ENCODE measurements around the gene ENTPD8. TPM values are rescaled to one million over a fixed set of nuclear protein-coding genes. Genes with fewer than 3 reads are reported as not detected.

The ENTPD8 gene
- total RNA-seq, 1 experiment from 2014 or later = not detected

- no peak overlapping the region for H3K9ac ChIP-seq (ENCODE audit: low read length)
- 0 out of 2 replicates have a peak, but pooled peaks cover 2% of the 10 kb centered on the region for H3K4me1 ChIP-seq (ENCODE audit: low read length)
- no peak overlapping the region for H2AFZ ChIP-seq (ENCODE audit: low read length)
- DNase-seq = no peak
- no peaks in the 10 kb centered on the region for H3K36me3 ChIP-seq (ENCODE audit: insufficient read depth, low read length)
- H3K27me3 ChIP-seq (ENCODE audit: low read length) = no peaks in the 10 kb centered on the region
- no peaks in the 10 kb centered on the region for H3K9me3 ChIP-seq (ENCODE audit: low read length)
- H3K4me3 ChIP-seq (ENCODE audit: low read length) = no peak overlapping the region
- H3K27ac ChIP-seq (ENCODE audit: low read length) = no peak overlapping the region
- no peaks in the 10 kb centered on the region for H3K79me2 ChIP-seq (ENCODE audit: low read length)
- H3K9me2 ChIP-seq (replicated peaks; ENCODE audit: insufficient read depth, low read length) = no peaks in the 10 kb centered on the region
- H3K4me2 ChIP-seq (ENCODE audit: low read depth, low read length, poor library complexity, severe bottlenecking) = no peak overlapping the region
- H4K20me1 ChIP-seq (ENCODE audit: insufficient read depth, low read depth, low read length) = peaks cover 15% of the 10 kb centered on the region; the same call in 1 of the 2 replicates
Observed at GRCh38 chr9:137405677-137406081, 35.5 kb downstream of the ENTPD8 start.

GRCh38 chr9:137404961-137405567 is 36.1 kb downstream of the ENTPD8 start:
- H4K20me1 ChIP-seq (ENCODE audit: insufficient read depth, low read depth, low read length) = peaks cover 15% of the 10 kb centered on the region; the same call in 1 of the 2 replicates
- H3K79me2 ChIP-seq (ENCODE audit: low read length) = no peaks in the 10 kb centered on the region
- DNase-seq = no peak
- H3K4me3 ChIP-seq (ENCODE audit: low read length) = no peak overlapping the region
- no peak overlapping the region for H3K9ac ChIP-seq (ENCODE audit: low read length)
- no peaks in the 10 kb centered on the region for H3K9me2 ChIP-seq (replicated peaks; ENCODE audit: insufficient read depth, low read length)
- H3K36me3 ChIP-seq (ENCODE audit: insufficient read depth, low read length) = no peaks in the 10 kb centered on the region
- no peak overlapping the region for H3K27ac ChIP-seq (ENCODE audit: low read length)
- no peak overlapping the region for H2AFZ ChIP-seq (ENCODE audit: low read length)
- H3K27me3 ChIP-seq (ENCODE audit: low read length) = no peaks in the 10 kb centered on the region
- no peaks in the 10 kb centered on the region for H3K9me3 ChIP-seq (ENCODE audit: low read length)
- H3K4me1 ChIP-seq (ENCODE audit: low read length) = peaks cover 5% of the 10 kb centered on the region
- no peak overlapping the region for H3K4me2 ChIP-seq (ENCODE audit: low read depth, low read length, poor library complexity, severe bottlenecking)

GRCh38 chr9:137403269-137403668 is 37.9 kb downstream of the ENTPD8 start:
- no peak overlapping the region for H3K27ac ChIP-seq (ENCODE audit: low read length)
- H3K4me3 ChIP-seq (ENCODE audit: low read length) = no peak overlapping the region
- no peaks in the 10 kb centered on the region for H3K9me2 ChIP-seq (replicated peaks; ENCODE audit: insufficient read depth, low read length)
- peaks cover 16% of the 10 kb centered on the region; the same call in 1 of the 2 replicates for H4K20me1 ChIP-seq (ENCODE audit: insufficient read depth, low read depth, low read length)
- no peaks in the 10 kb centered on the region for H3K79me2 ChIP-seq (ENCODE audit: low read length)
- H3K4me2 ChIP-seq (ENCODE audit: low read depth, low read length, poor library complexity, severe bottlenecking) = no peak overlapping the region
- no peaks in the 10 kb centered on the region for H3K9me3 ChIP-seq (ENCODE audit: low read length)
- H2AFZ ChIP-seq (ENCODE audit: low read length) = no peak overlapping the region
- H3K27me3 ChIP-seq (ENCODE audit: low read length) = no peaks in the 10 kb centered on the region
- H3K4me1 ChIP-seq (ENCODE audit: low read length) = peaks cover 14% of the 10 kb centered on the region
- no peak overlapping the region for H3K9ac ChIP-seq (ENCODE audit: low read length)
- DNase-seq = no peak
- no peaks in the 10 kb centered on the region for H3K36me3 ChIP-seq (ENCODE audit: insufficient read depth, low read length)

- DNase-seq = no peak
- Histone ChIP-seq H3K27ac (ENCODE audit: low read length) (no peak overlapping the region), H3K36me3 (ENCODE audit: insufficient read depth, low read length) (no peaks in the 10 kb centered on the region), H3K4me3 (ENCODE audit: low read length) (no peak overlapping the region), H3K9me2 (replicated peaks; ENCODE audit: insufficient read depth, low read length) (no peaks in the 10 kb centered on the region), H3K79me2 (ENCODE audit: low read length) (no peaks in the 10 kb centered on the region), H4K20me1 (ENCODE audit: insufficient read depth, low read depth, low read length) (peaks cover 13% of the 10 kb centered on the region; the same call in 1 of the 2 replicates), H3K4me1 (ENCODE audit: low read length) (peaks cover 12% of the 10 kb centered on the region), H3K27me3 (ENCODE audit: low read length) (no peaks in the 10 kb centered on the region), H3K4me2 (ENCODE audit: low read depth, low read length, poor library complexity, severe bottlenecking) (no peak overlapping the region), H3K9ac (ENCODE audit: low read length) (no peak overlapping the region), H2AFZ (ENCODE audit: low read length) (no peak overlapping the region), H3K9me3 (ENCODE audit: low read length) (no peaks in the 10 kb centered on the region)
Observed at GRCh38 chr9:137402746-137403145, 38.4 kb downstream of the ENTPD8 start.

GRCh38 chr9:137398561-137399468 is 42.3 kb downstream of the ENTPD8 start:
- no peaks in the 10 kb centered on the region for H3K27me3 ChIP-seq (ENCODE audit: low read length)
- no peak overlapping the region for H3K4me3 ChIP-seq (ENCODE audit: low read length)
- peaks cover 12% of the 10 kb centered on the region for H3K4me1 ChIP-seq (ENCODE audit: low read length)
- no peaks in the 10 kb centered on the region for H3K9me2 ChIP-seq (replicated peaks; ENCODE audit: insufficient read depth, low read length)
- no peak overlapping the region for H3K4me2 ChIP-seq (ENCODE audit: low read depth, low read length, poor library complexity, severe bottlenecking)
- peaks cover 13% of the 10 kb centered on the region; the same call in 1 of the 2 replicates for H4K20me1 ChIP-seq (ENCODE audit: insufficient read depth, low read depth, low read length)
- H3K27ac ChIP-seq (ENCODE audit: low read length) = no peak overlapping the region
- H3K9me3 ChIP-seq (ENCODE audit: low read length) = no peaks in the 10 kb centered on the region
- no peaks in the 10 kb centered on the region for H3K36me3 ChIP-seq (ENCODE audit: insufficient read depth, low read length)
- no peaks in the 10 kb centered on the region for H3K79me2 ChIP-seq (ENCODE audit: low read length)
- no peak overlapping the region for H2AFZ ChIP-seq (ENCODE audit: low read length)
- no peak for DNase-seq
- no peak overlapping the region for H3K9ac ChIP-seq (ENCODE audit: low read length)

- Histone ChIP-seq H3K9me2 (replicated peaks; ENCODE audit: insufficient read depth, low read length) (no peaks in the 10 kb centered on the region), H3K36me3 (ENCODE audit: insufficient read depth, low read length) (no peaks in the 10 kb centered on the region), H4K20me1 (ENCODE audit: insufficient read depth, low read depth, low read length) (peaks cover 13% of the 10 kb centered on the region; the same call in 1 of the 2 replicates), H3K79me2 (ENCODE audit: low read length) (no peaks in the 10 kb centered on the region), H2AFZ (ENCODE audit: low read length) (no peak overlapping the region), H3K4me2 (ENCODE audit: low read depth, low read length, poor library complexity, severe bottlenecking) (no peak overlapping the region), H3K9me3 (ENCODE audit: low read length) (no peaks in the 10 kb centered on the region), H3K27me3 (ENCODE audit: low read length) (no peaks in the 10 kb centered on the region), H3K4me1 (ENCODE audit: low read length) (peaks cover 12% of the 10 kb centered on the region), H3K9ac (ENCODE audit: low read length) (no peak overlapping the region), H3K27ac (ENCODE audit: low read length) (no peak overlapping the region), H3K4me3 (ENCODE audit: low read length) (no peak overlapping the region)
- no peak for DNase-seq
Observed at GRCh38 chr9:137397675-137398423, 43.3 kb downstream of the ENTPD8 start.

GRCh38 chr9:137396634-137397367 is 44.4 kb downstream of the ENTPD8 start:
- Histone ChIP-seq H3K36me3 (ENCODE audit: insufficient read depth, low read length) (no peaks in the 10 kb centered on the region), H3K27ac (ENCODE audit: low read length) (no peak overlapping the region)
- no peak for DNase-seq

More at GRCh38 chr9:137396634-137397367, 44.4 kb downstream of the ENTPD8 start:
- no peaks in the 10 kb centered on the region for H3K9me3 ChIP-seq (ENCODE audit: low read length)
- peaks cover 13% of the 10 kb centered on the region; the same call in 1 of the 2 replicates for H4K20me1 ChIP-seq (ENCODE audit: insufficient read depth, low read depth, low read length)
- no peaks in the 10 kb centered on the region for H3K9me2 ChIP-seq (replicated peaks; ENCODE audit: insufficient read depth, low read length)
- no peak overlapping the region for H3K4me2 ChIP-seq (ENCODE audit: low read depth, low read length, poor library complexity, severe bottlenecking)
- H2AFZ ChIP-seq (ENCODE audit: low read length) = no peak overlapping the region
- H3K4me1 ChIP-seq (ENCODE audit: low read length) = peaks cover 12% of the 10 kb centered on the region
- no peaks in the 10 kb centered on the region for H3K27me3 ChIP-seq (ENCODE audit: low read length)
- no peaks in the 10 kb centered on the region for H3K79me2 ChIP-seq (ENCODE audit: low read length)
- H3K9ac ChIP-seq (ENCODE audit: low read length) = no peak overlapping the region
- no peak overlapping the region for H3K4me3 ChIP-seq (ENCODE audit: low read length)

Data from Karpas-422 (cell line).